Left kidney (tissue), 8 donors: ENCODE results near the gene PANK3. TPM values are rescaled to one million over a fixed set of nuclear protein-coding genes. Genes with fewer than 3 reads are reported as not detected.

Experiments used
- DNase-seq: peaks from one replicate; pipeline ENCODE4 v3.0.0-alpha.2; 2013
- long read RNA-seq, 8 donors: transcript quantifications; one replicate each; lab custom pipeline, GENCODE V29; 2026
- polyA plus RNA-seq: library from polyadenylated mRNA; unstranded; fragments of 120-200 nt; gene quantifications from one replicate; pipeline ENCODE4 v1.2.1, GENCODE V29; 2013; ENCODE audit not compliant: insufficient read length

Gene PANK3
- 78.6 TPM for polyA plus RNA-seq
- long read RNA-seq, donor 1, full-length matches to known transcripts: 10 of 10 reads
- long read RNA-seq, donor 1, partial matches to known transcripts: 0 of 10 reads
- long read RNA-seq, donor 1, other reads (novel, unspliced or antisense): 0 of 10 reads
- long read RNA-seq, donor 2, full-length matches to known transcripts: 11 of 11 reads
- long read RNA-seq, donor 2, partial matches to known transcripts: 0 of 11 reads
- long read RNA-seq, donor 2, other reads (novel, unspliced or antisense): 0 of 11 reads
- long read RNA-seq, donor 3, full-length matches to known transcripts: 8 of 8 reads
- long read RNA-seq, donor 3, partial matches to known transcripts: 0 of 8 reads
- long read RNA-seq, donor 3, other reads (novel, unspliced or antisense): 0 of 8 reads
- long read RNA-seq, donor 4: 0 reads
- long read RNA-seq, donor 5, full-length matches to known transcripts: 9 of 9 reads
- long read RNA-seq, donor 5, partial matches to known transcripts: 0 of 9 reads
- long read RNA-seq, donor 5, other reads (novel, unspliced or antisense): 0 of 9 reads
- long read RNA-seq, donor 6, full-length matches to known transcripts: 7 of 7 reads
- long read RNA-seq, donor 6, partial matches to known transcripts: 0 of 7 reads
- long read RNA-seq, donor 6, other reads (novel, unspliced or antisense): 0 of 7 reads
- long read RNA-seq, donor 7, full-length matches to known transcripts: 15 of 15 reads
- long read RNA-seq, donor 7, partial matches to known transcripts: 0 of 15 reads
- long read RNA-seq, donor 7, other reads (novel, unspliced or antisense): 0 of 15 reads
- long read RNA-seq, donor 8, full-length matches to known transcripts: 3 of 3 reads
- long read RNA-seq, donor 8, partial matches to known transcripts: 0 of 3 reads
- long read RNA-seq, donor 8, other reads (novel, unspliced or antisense): 0 of 3 reads

DNA sequence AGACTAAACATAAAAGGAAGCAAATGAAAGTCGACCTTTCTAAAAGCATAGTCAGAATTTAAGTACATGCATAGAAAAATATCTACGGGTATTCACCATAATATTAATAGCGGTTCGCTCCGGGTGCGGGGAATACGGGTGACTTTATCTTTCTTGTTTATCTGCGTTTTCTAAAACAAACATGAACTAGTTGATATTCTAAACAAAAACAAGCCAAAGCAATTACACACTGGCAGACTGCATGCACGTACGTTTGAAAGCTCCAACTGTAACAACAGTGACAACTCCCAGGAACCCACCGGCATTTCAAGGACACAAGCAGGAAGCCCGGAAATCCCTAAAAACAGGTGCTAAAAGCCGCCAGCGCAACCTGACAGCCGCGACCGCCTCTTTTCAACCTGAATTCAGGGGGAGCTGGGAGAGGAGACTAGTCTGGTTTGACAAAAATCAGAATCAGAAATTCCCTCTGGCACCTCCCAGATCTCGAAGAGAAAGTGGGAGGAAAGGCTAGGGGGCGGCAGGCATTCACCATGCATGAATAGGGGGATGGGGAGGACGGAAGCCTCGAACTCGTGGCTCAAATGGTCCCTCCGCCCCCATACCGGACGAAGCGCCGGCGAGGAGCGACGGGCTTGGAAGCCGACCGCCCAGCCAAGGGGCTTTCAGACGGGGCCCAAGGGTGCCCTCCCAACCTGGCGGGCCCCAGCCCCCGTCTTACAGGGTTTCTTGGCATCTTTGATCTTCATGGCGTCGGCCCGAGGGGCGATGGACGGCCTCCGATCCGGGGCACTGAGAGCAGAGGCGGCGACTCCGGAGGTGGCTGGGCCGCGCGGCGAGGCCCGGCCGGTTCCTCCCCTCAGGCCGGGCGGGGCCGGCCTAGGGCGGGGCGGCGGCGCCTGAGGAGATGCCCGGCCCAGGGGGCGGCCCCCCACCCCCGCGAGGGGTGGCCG, at the start of gene PANK3:
PANK3 (minus strand) TSS at position 831 of the 950 bp plus-strand sequence; CDS start at position 746, 85 bp downstream.
- DNase-seq: peak; percentile 65

DNA sequence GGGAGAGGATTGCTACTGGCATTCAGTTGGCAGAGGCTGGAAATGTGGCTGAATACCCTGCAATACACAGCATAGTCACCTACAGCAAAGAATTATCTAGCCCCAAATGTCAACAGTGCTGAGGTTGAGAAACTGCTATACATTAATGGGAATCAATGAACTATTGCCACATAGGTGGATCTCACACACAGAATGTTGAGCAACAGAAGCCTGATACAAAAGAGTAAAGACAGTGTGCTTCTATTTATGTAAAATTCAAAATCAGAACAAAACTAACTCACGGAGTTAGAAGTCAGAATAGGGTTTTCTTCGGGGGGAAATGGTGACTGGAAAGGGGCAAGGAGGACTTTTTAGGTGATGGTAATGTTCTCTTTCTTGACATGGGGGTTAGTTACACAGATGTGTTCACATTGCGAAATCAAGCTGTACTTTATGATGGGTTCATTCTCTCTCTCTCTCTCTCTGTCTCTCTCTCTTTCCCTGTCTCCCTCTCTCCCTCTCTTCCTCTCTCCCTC, 45.7 kb upstream of the PANK3 start:
- DNase-seq: no peak

DNA sequence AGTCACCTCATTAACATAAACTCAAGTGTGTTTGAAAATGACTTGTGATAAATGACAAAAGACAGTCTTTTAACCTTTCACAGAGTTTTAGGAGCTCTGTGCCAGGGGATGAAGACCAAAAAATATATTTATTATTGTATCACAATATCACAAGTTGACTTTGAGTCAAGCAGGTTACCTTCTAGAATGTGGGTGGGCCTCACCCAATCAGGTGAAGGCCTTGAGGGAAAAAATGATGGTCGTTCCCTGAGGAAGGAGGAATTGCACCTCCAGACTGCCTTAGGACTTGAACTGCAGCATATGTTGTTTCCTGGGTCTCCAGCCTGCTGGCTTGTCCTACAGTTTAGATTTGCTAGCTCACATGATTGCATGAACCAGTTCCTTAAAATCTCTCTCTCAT, 41.6 kb upstream of the PANK3 start:
- DNase-seq: no peak

DNA sequence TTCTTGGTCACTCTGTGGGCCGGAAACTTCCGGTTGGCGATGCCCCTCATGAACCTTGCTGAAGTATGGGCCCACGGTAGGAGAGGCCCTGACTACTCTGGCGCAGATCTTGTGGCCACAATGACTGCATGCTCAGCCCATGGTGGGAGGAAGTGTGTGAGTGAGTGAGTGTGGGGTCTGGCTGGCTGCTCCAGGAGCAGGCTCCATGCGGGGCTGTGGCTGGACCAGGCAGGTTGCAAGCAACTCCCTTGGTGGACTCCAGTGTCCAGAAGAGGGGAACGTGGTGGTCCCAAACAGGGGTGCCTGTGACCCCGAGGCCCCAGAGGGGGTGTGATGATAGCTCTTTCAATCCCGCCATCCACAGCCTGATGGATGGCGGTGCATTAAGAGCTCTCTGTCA, 35.5 kb upstream of the PANK3 start:
- no peak for DNase-seq

DNA sequence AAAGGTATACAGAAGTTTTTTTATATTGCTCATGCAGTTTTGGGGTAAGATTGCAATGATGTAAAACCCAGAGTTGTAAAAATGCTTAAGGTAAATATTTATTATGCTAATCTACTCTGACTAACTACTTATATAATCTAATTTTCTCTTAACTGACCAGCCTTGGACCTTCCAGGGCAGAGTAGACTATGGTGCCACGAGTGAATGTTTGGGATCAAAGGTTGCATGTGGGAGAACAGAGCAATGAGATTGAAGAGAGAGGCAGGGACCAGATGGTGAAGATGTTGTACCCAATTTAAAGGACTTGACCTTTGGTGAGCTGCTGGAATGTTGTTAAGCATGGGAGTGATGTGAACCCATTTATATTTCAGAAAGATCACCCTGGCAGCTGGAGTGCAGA, 34.8 kb upstream of the PANK3 start:
- DNase-seq: no peak

DNA sequence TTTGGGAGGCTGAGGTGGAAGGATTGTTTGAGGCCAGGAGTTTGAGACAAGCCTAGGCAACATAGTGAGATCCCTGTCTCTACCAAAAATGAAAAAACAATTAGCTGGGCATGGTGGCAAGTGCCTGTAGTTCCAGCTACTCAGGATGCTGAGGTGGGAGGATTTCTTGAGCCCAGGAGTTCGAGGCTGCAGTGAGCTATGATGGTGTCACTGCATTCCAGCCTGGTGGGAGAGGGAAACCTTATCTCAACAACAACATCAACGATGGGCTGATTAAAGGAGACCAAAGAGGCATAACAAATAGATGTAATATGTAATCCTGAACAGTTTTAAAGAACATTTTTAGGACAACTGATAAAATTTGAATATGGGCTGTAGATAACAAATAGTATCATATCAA, 34.2 kb upstream of the PANK3 start:
- no peak for DNase-seq

DNA sequence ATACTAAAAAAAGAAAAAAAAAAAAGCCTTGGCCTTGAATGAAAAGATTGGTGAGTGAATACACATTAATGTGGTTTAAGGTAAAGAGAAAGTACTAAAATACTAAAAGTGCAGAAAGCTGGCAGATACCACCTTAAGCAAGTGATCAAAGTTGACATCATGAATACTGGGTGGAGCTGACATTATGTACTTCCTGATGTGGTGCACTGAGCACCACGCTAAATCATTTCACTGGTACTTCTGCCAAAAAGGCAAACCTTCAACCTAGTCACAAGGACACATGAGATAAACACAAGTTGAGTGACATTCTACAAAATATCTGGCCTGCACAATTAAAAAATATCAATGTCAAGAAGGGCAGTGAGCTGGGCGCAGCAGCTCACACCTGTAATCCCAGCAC, 33.8 kb upstream of the PANK3 start:
- no peak for DNase-seq

DNA sequence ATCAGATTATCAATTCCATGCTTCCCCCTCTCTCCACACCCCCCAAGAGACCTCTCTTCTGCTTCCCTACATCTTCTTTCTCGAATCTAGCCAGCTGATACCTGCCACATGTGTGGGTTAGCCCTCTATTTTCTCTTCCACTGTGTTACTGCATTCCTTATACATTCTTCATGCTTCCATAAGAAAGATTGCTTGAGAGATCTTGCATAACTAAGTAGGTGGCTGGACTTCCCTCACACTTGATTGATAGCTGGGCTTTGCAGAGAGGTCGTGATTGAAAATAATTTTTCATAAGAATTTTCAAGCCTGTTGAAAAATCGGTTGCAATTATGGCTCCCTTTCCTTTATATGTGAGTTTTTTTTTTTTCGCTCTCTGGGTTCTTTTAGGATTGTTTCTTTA, 33.0 kb upstream of the PANK3 start:
- DNase-seq: no peak

DNA sequence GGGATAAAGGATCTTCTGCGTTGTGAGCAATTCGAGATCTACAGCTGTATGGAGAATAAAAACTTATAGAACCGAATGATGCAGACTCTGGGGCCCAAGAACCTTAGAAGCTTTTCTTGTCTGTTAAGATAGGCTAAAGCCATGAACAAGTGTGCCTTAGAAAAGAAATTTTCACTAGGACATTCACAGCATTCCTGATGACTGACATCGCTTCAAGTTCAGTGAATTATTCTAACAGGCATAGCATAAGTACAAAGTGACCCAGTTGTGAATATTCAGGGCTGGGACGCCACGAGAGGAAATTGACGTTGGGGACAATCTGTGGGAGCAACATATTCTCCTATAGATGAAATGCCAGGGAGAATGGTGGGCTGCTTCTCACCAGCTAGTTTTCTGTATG, 32.0 kb upstream of the PANK3 start:
- no peak for DNase-seq

DNA sequence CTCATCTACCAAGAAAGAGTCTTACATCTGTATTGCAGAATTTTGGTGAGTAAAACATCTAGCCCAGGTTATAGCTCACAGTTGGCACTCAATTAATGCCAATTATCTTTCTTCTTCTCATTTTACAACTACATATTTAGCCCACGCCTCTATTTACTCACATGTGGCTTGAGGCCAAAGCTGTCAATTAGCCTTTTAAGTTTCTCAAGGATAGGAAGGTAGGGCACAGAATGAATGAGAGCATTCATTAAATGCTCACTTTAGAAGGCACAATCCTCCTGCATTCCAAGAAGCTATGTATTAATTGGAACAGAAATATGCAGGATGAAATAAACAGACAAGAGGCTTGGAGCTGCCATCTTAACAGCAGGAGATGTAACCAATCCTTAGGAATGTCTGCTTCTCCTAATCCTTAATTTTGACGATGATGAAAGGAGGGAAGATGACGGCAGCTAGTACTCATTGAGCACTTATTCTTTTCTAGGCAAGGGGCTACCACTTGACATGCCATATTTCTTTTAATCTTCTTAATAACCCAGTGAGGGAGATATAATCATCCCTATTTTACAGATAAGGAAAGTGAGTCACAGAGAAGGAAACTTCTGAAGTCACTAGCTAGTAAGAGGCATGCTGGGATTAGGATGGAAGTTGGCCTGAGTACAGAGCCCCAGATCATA, 30.8 kb upstream of the PANK3 start:
- DNase-seq: no peak

DNA sequence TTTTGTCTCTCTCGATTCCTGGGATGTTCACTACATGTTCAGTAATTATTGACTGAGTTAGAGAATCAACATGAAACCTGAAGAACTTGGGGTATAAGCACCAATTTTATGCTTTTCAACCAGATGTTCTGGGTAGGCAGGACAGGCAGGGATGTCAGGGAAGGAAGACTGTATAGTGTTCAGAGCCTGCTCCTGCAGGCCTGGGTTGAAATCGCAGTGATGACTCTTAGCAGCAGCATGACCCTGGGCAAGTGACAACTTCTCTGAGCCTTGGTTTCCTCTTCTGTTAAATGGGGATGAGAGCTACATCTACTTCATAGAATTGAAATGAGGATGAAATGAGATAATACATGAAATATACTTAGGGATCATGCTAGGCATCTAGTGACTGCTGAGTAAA, 29.7 kb upstream of the PANK3 start:
- no peak for DNase-seq

DNA sequence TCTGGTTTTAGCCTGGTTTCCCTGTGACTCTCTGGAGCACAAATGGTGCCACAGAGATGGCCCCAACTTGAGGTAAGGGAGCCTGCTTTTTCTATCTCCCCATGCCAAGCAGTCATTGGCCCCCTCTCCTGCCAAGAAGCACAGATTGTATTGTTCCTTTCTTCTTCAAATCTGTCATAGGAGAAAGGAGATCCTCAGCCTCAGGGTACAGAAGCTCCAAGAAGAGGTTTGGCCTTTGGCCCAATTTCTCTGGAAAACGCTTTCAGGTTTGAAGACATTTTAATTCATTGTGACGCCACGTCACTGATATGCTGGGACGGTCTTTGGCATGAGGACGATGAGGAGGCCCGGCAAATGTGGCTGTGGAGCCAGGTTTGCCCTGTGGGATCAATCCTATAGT, 29.2 kb upstream of the PANK3 start:
- DNase-seq: no peak

DNA sequence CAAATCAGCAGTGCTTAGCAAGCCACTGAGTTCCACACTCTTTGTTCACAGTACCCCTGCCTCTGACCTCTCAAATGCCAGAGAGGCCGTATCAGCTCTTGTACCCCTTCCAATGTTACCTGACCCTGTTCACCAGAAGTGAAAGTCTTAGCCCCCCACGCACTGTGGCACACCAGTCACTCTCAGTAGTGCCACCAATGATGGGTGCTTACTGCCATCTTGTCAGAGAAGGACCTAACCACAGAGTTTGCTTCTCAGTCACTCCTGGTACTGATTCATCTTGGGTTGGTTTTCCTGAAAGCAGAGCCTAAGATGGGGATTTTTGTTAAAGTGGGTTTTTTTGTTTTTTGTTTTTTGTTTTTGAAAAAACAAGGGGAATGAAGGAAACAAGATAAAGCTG, 28.8 kb upstream of the PANK3 start:
- DNase-seq: no peak

DNA sequence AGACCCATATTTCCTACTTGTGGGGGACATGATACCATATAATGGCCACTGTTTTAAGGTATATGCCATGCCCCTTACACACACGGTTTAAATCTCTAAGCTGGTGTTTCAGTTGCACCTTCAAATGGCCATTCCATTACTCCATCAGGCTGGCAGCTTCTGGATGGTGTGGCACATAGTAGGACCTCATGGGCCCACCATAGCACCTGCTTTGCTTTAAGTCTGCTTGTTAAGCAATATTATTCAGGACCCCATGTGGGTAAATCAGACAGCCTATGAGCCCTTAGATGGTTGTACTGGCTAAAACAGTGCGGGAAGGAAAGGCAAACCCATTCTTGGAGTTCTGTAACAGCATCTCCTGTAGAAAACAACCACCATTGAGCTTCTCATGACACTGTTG, 27.4 kb upstream of the PANK3 start:
- no peak for DNase-seq

DNA sequence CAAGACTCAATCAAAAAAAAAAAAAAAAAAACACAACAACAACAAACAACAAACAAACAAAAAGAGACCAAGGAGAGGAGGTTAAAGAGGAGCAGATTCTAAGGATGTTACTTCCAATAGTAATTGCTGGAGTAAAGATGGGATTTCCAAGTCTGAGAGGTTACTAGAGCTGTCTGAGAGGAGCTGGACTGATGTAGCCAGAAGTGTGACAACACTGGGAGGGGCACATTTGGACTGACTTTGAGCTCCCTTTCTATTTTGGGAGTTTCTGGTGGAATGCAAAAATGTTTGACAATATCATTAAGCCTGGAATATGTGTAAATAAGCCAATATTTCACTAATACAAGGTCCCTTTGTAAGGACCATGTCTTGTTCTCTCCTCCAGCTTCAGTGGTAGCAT, 25.3 kb upstream of the PANK3 start:
- no peak for DNase-seq

DNA sequence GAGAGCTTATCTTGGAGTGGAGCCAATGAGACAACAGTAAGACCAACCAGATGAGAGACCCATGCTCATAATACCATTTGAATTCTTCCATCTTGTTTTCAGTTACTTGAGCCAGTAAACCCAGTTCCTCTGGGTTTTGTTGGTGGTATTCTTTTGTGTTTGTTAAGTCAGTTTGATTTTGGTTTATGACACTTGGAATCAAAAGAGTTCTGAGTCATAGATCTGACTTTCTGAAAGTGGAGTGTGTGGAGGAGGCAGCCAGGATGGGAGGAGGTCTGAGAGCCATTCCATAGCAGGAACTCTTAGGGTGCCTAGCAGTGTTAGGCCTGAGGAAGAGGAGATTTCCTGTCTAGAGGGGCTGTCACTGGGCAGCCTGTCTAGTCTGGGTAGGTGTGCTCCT, 24.6 kb upstream of the PANK3 start:
- no peak for DNase-seq

DNA sequence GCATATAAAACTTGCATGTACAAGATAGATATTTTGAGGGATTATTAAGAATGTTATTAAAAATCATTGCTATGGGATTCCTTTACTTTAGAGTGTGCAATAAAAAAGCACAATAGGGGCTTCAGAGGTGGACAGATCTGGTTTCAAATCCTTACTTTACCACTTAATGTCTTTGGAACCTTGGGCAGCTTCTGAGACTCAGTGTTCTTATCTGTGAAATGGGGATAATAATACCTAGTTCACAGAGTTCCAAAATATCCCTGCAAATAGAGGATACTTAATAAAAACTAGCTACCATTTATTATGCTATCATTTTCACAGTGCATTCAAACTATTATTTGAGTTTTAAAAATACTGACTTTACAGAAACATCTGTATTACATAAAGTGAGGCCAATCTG, 23.3 kb upstream of the PANK3 start:
- no peak for DNase-seq

DNA sequence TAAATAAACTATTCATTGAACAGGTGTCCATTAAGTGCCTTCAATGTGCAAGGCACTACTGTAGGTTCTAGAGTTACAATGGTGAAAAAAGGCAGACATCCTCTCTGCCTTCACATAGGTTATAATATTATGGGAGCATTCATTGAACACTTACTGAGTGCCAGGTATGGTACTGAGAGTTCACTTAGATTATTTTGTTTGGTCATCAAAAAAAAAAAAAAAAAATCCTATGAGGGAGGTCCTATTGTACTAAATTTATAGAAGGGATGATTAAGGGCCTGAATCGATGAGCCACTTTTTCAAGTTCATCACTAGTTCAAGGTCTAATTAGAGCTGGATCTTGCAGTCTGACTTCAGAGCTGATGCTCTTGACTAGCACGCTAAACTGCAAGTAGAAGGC, 22.8 kb upstream of the PANK3 start:
- no peak for DNase-seq

DNA sequence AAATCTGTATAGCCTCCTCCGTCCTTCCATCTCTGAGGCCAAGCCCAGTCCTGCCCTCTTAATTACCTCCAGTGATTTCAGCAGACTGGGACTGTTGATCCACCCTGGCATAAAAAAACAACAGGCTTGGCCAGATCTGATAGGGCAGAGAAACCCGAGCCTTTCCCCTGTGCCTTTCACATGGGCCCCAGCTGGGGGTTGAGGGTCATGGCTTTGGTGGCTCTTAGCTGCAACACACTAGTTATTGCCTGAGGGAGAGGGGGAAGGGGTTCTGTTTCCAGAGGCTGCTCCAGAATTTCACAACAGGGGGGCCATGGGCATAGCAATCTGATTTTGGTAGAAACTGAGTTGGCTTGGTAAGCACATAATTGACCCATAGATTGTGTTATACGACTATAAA, 21.2 kb upstream of the PANK3 start:
- DNase-seq: peak; percentile 55

DNA sequence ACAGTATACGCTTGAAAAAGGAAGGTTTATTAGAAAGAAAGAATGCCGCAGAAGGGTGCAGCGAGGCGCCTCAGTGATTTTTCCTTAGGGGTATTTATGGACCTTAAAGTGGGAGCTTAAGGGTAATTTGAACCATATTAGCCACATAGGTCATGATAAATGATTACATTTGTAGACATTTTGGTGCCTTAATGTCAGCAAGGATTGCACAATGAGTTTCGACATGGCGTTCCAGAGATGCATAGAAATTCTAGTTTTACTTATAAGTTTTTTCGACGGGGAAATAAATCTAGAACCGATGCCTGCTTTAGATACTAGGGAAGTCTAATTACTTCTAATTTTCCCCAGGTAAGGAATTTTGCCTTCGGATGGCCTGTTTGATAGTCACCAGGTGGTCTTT, 20.7 kb upstream of the PANK3 start:
- DNase-seq: no peak

DNA sequence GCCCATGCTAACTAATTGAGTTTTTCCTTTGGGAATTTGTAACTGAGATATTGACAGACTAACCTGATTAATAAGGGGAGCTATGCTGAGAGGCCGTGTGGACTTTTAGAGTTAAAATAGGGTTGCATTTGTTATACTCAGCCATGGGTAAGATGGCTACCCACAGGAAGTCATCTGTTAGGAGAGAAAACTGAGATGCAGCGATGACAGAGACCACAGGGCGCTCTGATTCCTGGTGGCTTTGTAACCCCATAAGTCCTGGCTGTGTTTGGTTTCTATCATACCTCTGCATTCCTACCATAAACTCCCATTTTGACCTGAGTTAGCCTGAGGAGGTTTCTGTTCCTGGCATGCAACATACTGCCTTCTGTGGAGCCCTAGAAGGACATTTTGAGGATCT, 19.5 kb upstream of the PANK3 start:
- no peak for DNase-seq
